Thoracic aorta (tissue), 2 donors: ENCODE data around the gene NLRP5. TPM values are rescaled to one million over a fixed set of nuclear protein-coding genes. Genes with fewer than 3 reads are reported as not detected.
"Not testable (repeated sequence)": the region's sequence is repeated elsewhere in the genome, so short reads cannot be mapped to it uniquely, and the experiment has no call there.

Source experiments
- ATAC-seq: fragments of 150-250 bp; one replicate; pipeline ENCODE4 v1.8.0; 2017; ENCODE audit warnings: low read depth; ENCODE audit not compliant: insufficient number of reproducible peaks, low FRiP score
- DNase-seq: peaks from one replicate; pipeline ENCODE4 v3.0.0-alpha.2; 2020; ENCODE audit warnings: low spot score
- H3K27ac ChIP-seq, 2 donors: fragments of 200-600 bp; sonication (generic); 1 replicate in 1 of 2; 2 replicates in 1 of 2; pipeline ENCODE4 v1.5.1; 2016; ENCODE audit warnings: mild to moderate bottlenecking in 2 of 2, moderate library complexity in 2 of 2
- H3K27me3 ChIP-seq: fragments of 200-600 bp; sonication (generic); replicated peaks from 2 replicates; pipeline ENCODE4 v1.6.0; 2016; ENCODE audit warnings: mild to moderate bottlenecking; ENCODE audit not compliant: insufficient read depth
- H3K36me3 ChIP-seq: fragments of 200-600 bp; sonication (generic); one replicate; pipeline ENCODE4 v1.5.1; 2016
- H3K4me1 ChIP-seq, 2 donors: fragments of 200-600 bp; sonication (generic); 1 replicate in 1 of 2; 2 replicates in 1 of 2; pipeline versions ENCODE4 v1.5.1 to v1.6.0; 2016; ENCODE audit warnings: low read depth in 2 of 2, mild to moderate bottlenecking in 1 of 2; ENCODE audit not compliant: control insufficient read depth in 1 of 2
- H3K4me3 ChIP-seq: fragments of 200-600 bp; sonication (generic); 2 replicates; pipeline ENCODE4 v1.5.1; 2016; ENCODE audit warnings: mild to moderate bottlenecking
- H3K9me3 ChIP-seq: fragments of 200-600 bp; sonication (generic); 2 replicates; pipeline ENCODE4 v1.5.1; 2016
- CTCF ChIP-seq: fragments of 200-600 bp; sonication (generic); IDR thresholded peaks from one replicate; pipeline ENCODE4 v1.5.1; 2019; ENCODE audit warnings: antibody characterized with exemption
- total RNA-seq, 2 donors: library from RNA; depleted of rRNA; stranded (reverse); fragments of >200 nt; gene quantifications; one replicate each; pipeline versions ENCODE4 v1.1.0 to v1.2.3, GENCODE V29; 2016

Gene NLRP5
- total RNA-seq, 2 donors from 2014 or later, result not detected

GRCh38 chr19:56096665-56097064 is 110.1 kb downstream of the NLRP5 start:
- no peaks in the 10 kb centered on the region for H3K27me3 ChIP-seq
- H3K36me3 ChIP-seq, result peaks cover 14% of the 10 kb centered on the region
- no peak for TF ChIP-seq CTCF
- no peak overlapping the region for H3K27ac ChIP-seq
- DNase-seq (no peak), ATAC-seq (no peak)
- no peaks in the 10 kb centered on the region for H3K9me3 ChIP-seq
- H3K4me1 ChIP-seq, result no peaks in the 10 kb centered on the region
- H3K4me3 ChIP-seq, result no peak overlapping the region

GRCh38 chr19:56097306-56097705 is 110.7 kb downstream of the NLRP5 start:
- ATAC-seq, result no peak
- no peak overlapping the region for H3K4me3 ChIP-seq
- no peak for DNase-seq
- H3K9me3 ChIP-seq, result no peaks in the 10 kb centered on the region
- no peak overlapping the region for H3K27ac ChIP-seq
- no peaks in the 10 kb centered on the region for H3K4me1 ChIP-seq
- peaks cover 20% of the 10 kb centered on the region for H3K36me3 ChIP-seq
- H3K27me3 ChIP-seq, result no peaks in the 10 kb centered on the region
- TF ChIP-seq CTCF, result no peak

- no peak for ATAC-seq
- Histone ChIP-seq H3K36me3 (peaks cover 20% of the 10 kb centered on the region), H3K27me3 (no peaks in the 10 kb centered on the region), H3K4me1 (no peaks in the 10 kb centered on the region), H3K9me3 (no peaks in the 10 kb centered on the region), H3K4me3 (no peak overlapping the region), H3K27ac (no peak overlapping the region)
- TF ChIP-seq CTCF, result no peak
- no peak for DNase-seq
These were observed 111.2 kb downstream of the NLRP5 start for GRCh38 chr19:56097776-56098175.

DNA sequence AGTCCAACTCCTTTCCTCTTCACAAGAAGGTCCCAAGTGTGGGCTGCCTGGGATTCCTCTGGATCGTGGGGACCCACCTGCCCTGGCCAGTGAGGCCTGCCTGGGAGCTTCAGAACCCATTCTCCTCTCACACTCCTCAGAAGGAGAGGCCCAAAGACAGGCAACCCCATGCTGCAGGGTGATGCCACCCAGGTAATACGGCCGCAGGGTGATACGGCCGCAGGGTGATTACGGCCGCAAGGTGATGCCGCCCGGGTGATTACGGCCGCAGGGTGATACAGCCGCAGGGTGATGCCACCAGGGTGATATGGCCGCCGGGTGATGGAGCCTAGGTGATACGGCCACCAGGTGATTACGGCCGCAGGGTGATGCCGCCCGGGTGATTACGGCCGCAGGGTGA is 111.7 kb downstream of the NLRP5 start:
- not testable (repeated sequence) for H3K27ac ChIP-seq, ATAC-seq

DNA sequence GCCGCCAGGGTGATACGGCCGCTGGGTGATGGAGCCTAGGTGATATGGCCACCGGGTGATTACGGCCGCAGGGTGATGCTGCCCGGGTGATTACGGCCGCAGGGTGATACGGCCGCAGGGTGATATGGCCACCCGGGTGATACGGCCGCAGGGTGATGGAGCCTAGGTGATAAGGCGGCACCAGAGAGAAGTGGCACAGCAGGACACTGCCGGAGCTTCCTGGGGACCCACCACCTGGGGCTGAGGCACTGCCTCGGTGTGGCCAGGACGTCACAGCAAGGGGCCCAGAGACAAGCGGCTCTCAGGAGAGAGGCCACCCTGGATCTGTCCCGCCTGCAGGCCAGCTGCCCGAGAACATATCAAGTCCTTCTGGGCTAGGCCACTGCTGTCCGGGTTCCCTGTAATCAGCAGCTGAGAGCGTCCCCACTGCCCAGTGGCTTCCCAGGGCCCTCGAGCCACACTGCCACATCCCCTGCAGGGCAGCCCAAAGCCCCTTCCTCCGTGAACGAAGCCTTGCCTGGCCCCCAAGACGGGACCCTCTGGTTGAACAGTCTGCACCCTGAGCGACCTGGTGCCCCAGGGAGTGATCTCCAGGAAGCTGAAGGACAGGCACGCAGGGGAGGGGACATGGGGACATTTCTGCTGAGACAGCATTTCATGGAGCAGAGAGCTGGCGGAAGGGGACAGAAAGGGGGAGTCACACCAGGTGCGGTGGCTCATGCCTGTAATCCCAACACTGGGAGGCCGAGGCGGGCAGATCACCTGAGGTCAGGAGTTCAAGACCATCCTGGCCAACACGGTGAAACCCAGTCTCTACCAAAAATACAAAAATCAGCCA is 112.4 kb downstream of the NLRP5 start:
- no peaks in the 10 kb centered on the region for H3K9me3 ChIP-seq
- no peak overlapping the region for H3K4me3 ChIP-seq
- H3K27ac ChIP-seq, result no peak overlapping the region
- H3K36me3 ChIP-seq, result peaks cover 20% of the 10 kb centered on the region
- H3K4me1 ChIP-seq, result no peaks in the 10 kb centered on the region
- no peaks in the 10 kb centered on the region for H3K27me3 ChIP-seq
- no peak for TF ChIP-seq CTCF
- DNase-seq (no peak), ATAC-seq (no peak)

More for the DNA sequence above, 111.7 kb downstream of the NLRP5 start:
- not testable (repeated sequence) for H3K9me3 ChIP-seq, DNase-seq, H3K27me3 ChIP-seq, H3K4me3 ChIP-seq, H3K4me1 ChIP-seq
- peaks cover 20% of the 10 kb centered on the region for H3K36me3 ChIP-seq
